Measurements from ENCODE around the gene CBR3. TPM values are rescaled to one million over a fixed set of nuclear protein-coding genes. Genes with fewer than 3 reads are reported as not detected.
A peak's percentile ranks its signal among the peaks of the same experiment; 100 is the strongest.

The CBR3 gene
- total RNA-seq, 1 experiment from 2014 or later: 20.1 TPM

DNA sequence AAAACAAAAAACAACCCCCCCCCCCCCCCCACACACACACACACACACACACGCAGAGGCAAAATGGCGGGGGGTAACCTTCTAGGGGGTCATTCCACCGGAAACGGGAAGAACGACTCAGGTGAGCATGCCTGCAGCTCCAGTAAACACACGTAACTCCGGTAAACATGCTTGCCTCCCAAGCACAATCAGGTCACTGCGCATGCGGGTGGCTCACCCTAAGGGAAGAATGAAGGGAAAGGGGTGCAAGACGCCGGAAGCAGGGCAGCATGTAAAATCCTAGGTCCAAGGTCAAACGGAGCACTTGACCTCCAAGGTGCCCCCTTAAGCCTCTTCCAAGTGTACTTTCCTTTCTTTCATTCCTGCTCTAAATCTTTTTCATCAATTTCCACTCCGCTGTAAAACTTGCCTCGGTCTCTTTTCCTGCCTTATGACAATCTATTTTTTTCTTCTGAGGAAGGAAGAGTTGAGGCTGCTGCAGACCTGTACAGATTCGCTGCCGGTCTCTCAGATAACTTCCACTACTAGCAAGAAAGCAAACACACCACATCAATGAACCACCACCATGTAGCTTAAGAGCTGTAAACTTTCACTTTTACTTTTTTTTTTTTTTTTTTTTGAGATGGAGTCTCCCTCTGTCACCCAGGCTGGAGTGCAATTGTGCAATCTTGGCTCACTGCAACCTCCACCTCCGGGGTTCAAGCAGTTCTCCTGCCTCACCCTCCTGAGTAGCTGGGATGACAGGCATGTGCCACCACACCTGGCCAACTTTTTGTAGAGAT is 21.0 kb upstream of the CBR3 start:
- Histone ChIP-seq H2AFZ (peak overlapping the region; percentile 97), H3K27me3 (ENCODE audit: insufficient read depth, low read depth) (no peaks in the 10 kb centered on the region), H3K9me3 (ENCODE audit: insufficient read depth, low read depth) (no peaks in the 10 kb centered on the region), H4K20me1 (ENCODE audit: insufficient read depth) (no peaks in the 10 kb centered on the region), H3K27ac (peak overlapping the region; percentile 63), H3F3A (ENCODE audit: insufficient read depth, low read depth) (peaks cover 6% of the 10 kb centered on the region; the same call in 1 of the 2 replicates), H3K9me2 (ENCODE audit: insufficient read depth) (no peaks in the 10 kb centered on the region), H3K79me2 (ENCODE audit: low read depth) (no peaks in the 10 kb centered on the region), H3K4me1 (replicated peaks; ENCODE audit: insufficient read depth) (peaks cover 6% of the 10 kb centered on the region; the same call in 1 of the 2 replicates), H3K4me3 (peak overlapping the region; percentile 63; the same call in 1 of the 2 replicates), H3K4me2 (peak overlapping the region; percentile 100), H3K36me3 (ENCODE audit: low read depth) (no peaks in the 10 kb centered on the region)
- ChIA-PET CTCF (interaction anchor here (0.6 to 0.7 kb wide), 4 partner anchors 10 to 908 kb away, joined by 3 to 6 read pairs (median 3); no protein-coding TSS in a partner anchor), POLR2A (ENCODE audit: unreplicated experiment) (interaction anchor here (0.7 kb wide), 2 partner anchors 44 to 927 kb away, joined by 3 to 8 read pairs; no protein-coding TSS in a partner anchor)
- DNase-seq: peak; percentile 67
- BruUV-seq (replicated peaks): no TSS peak
- intact Hi-C loops (cut with micrococcal nuclease; ENCODE audit: unreplicated experiment): loop anchor here (1.0 to 5.0 kb wide), 3 partner anchors 54 to 172 kb away; partner anchors contain the start of gene SETD4
- TF ChIP-seq EZH2 (IDR thresholded peaks at IDR 0.05; ENCODE audit: low read depth): no peak
- TF ChIP-seq, protein P1, sequence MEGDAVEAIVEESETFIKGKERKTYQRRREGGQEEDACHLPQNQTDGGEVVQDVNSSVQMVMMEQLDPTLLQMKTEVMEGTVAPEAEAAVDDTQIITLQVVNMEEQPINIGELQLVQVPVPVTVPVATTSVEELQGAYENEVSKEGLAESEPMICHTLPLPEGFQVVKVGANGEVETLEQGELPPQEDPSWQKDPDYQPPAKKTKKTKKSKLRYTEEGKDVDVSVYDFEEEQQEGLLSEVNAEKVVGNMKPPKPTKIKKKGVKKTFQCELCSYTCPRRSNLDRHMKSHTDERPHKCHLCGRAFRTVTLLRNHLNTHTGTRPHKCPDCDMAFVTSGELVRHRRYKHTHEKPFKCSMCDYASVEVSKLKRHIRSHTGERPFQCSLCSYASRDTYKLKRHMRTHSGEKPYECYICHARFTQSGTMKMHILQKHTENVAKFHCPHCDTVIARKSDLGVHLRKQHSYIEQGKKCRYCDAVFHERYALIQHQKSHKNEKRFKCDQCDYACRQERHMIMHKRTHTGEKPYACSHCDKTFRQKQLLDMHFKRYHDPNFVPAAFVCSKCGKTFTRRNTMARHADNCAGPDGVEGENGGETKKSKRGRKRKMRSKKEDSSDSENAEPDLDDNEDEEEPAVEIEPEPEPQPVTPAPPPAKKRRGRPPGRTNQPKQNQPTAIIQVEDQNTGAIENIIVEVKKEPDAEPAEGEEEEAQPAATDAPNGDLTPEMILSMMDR (conservative IDR thresholded peaks at IDR 0.05): no peak

DNA sequence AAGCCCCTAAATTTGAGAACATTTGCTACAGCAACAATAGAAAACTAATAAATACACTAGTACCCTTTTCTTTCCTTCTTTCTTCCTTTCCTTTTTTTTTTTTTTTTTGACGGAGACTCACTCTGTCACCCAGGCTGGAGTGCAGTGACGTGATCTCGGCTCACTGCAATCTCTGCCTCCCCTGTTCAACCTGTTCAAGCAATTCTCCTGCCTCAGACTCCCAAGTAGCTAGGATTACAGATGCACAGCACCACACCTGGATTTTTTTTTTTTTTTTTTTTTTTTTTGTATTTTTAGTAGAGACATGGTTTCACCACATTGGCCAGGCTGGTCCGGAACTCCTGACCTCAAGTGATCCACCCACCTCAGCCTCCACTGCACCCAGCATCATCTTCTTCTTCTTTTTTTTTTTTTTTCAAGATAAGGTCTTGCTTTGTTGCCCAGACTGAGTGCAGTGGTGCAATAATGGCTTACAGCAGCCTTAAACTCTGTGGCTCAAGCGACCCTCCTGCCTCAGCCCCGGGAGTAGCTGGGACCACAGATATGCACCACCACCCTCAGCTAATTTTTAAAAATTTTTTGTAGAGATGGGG is 19.6 kb upstream of the CBR3 start:
- TF ChIP-seq EZH2 (IDR thresholded peaks at IDR 0.05; ENCODE audit: low read depth): no peak
- TF ChIP-seq, protein P1 (conservative IDR thresholded peaks at IDR 0.05): no peak
- Histone ChIP-seq H3K79me2 (ENCODE audit: low read depth) (no peaks in the 10 kb centered on the region), H2AFZ (no peak overlapping the region), H3K27ac (no peak overlapping the region), H3K9me3 (ENCODE audit: insufficient read depth, low read depth) (no peaks in the 10 kb centered on the region), H3K4me3 (no peak overlapping the region), H3K36me3 (ENCODE audit: low read depth) (no peaks in the 10 kb centered on the region), H3K27me3 (ENCODE audit: insufficient read depth, low read depth) (no peaks in the 10 kb centered on the region), H3K4me2 (no peak overlapping the region), H3K4me1 (replicated peaks; ENCODE audit: insufficient read depth) (peaks cover 6% of the 10 kb centered on the region; the same call in 1 of the 2 replicates), H4K20me1 (ENCODE audit: insufficient read depth) (no peaks in the 10 kb centered on the region), H3F3A (ENCODE audit: insufficient read depth, low read depth) (peaks cover 6% of the 10 kb centered on the region; the same call in 1 of the 2 replicates), H3K9me2 (ENCODE audit: insufficient read depth) (no peaks in the 10 kb centered on the region)
- ChIA-PET CTCF (no interaction called here), POLR2A (ENCODE audit: unreplicated experiment) (no interaction called here)
- DNase-seq: no peak
- BruUV-seq (replicated peaks): no TSS peak
- intact Hi-C loops (cut with micrococcal nuclease; ENCODE audit: unreplicated experiment): no loop called here

DNA sequence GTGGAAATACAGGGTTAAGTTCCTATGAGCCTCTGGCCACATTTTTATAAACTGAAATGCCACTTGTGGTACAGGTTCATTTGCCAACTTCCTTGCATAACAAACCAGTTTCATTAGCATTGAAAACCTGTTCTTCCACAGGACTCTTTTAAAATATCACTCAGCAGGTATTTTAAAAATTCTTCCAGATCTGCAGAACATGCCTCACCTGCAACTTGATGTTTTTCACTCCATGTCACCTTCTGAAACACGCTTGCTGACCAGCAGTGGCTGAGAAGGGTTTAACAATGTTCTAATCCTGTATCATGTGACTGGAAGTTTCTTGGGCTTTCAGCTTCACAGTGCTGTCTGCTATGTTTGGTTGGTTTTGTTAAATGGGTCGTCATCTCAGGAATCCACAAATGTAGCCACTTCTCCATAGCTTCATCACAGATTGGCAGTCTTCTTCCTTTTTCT is 17.6 kb upstream of the CBR3 start:
- Histone ChIP-seq H3K27ac (no peak overlapping the region), H3K79me2 (ENCODE audit: low read depth) (no peaks in the 10 kb centered on the region), H3K4me2 (peak overlapping the region; percentile 17), H2AFZ (no peak overlapping the region), H3K27me3 (ENCODE audit: insufficient read depth, low read depth) (no peaks in the 10 kb centered on the region), H3K4me3 (no peak overlapping the region), H4K20me1 (ENCODE audit: insufficient read depth) (no peaks in the 10 kb centered on the region), H3K4me1 (replicated peaks; ENCODE audit: insufficient read depth) (peaks cover 6% of the 10 kb centered on the region; the same call in 1 of the 2 replicates), H3K9me3 (ENCODE audit: insufficient read depth, low read depth) (no peaks in the 10 kb centered on the region), H3K36me3 (ENCODE audit: low read depth) (no peaks in the 10 kb centered on the region), H3K9me2 (ENCODE audit: insufficient read depth) (no peaks in the 10 kb centered on the region), H3F3A (ENCODE audit: insufficient read depth, low read depth) (peaks cover 6% of the 10 kb centered on the region; the same call in 1 of the 2 replicates)
- ChIA-PET POLR2A (ENCODE audit: unreplicated experiment) (no interaction called here), CTCF (no interaction called here)
- TF ChIP-seq EZH2 (IDR thresholded peaks at IDR 0.05; ENCODE audit: low read depth): no peak
- TF ChIP-seq, protein P1 (conservative IDR thresholded peaks at IDR 0.05): no peak
- peak in 1 of 2 experiments; percentile 64 for DNase-seq
- no TSS peak for BruUV-seq (replicated peaks)
- intact Hi-C loops (cut with micrococcal nuclease; ENCODE audit: unreplicated experiment): no loop called here

Measured in PC-9 (cell line).